ENCODE results near the gene FAM78B. TPM values are rescaled to one million over a fixed set of nuclear protein-coding genes. Genes with fewer than 3 reads are reported as not detected.

FAM78B gene
- total and polyA plus RNA-seq, 10 of the 15 experiments (the other 5 are each of a cell fraction or from before 2014, with no cell fraction given): 0.10 to 4.9 (median 1.6) TPM

DNA sequence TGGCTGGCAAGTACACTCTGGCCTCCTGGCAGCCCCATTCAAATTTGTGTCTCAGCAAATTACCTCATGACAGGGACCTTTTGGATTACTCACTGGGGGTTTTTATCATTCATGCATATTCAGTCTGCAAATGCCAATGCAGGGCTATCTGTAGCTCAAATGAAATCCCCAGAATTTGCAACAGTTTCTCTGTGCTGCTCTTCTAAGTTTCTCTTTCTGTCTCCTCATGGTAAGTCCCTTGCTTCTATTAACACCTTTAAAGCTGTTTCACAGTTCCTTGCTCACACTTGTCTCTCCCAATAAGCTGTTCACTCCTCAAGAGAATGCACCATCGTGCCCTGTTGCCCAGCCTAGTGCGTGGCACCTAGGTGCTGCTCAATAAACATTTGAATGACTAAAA lies 3.3 kb upstream of the FAM78B start (continued):
- TF ChIP-seq EZH2 (IDR thresholded peaks at IDR 0.05; ENCODE audit: borderline replicate concordance, control insufficient read depth, low read depth, low read length) (no peak), BRCA1 (IDR thresholded peaks at IDR 0.05; ENCODE audit: low read depth, low read length) (no peak), CHD1 (IDR thresholded peaks at IDR 0.05; ENCODE audit: low read depth, low read length) (no peak), NFYA (IDR thresholded peaks at IDR 0.05; ENCODE audit: borderline replicate concordance, low read depth, low read length) (no peak), SMARCA5 (IDR thresholded peaks at IDR 0.05) (no peak), TCF3 (IDR thresholded peaks at IDR 0.05; ENCODE audit: borderline replicate concordance, insufficient read depth, low read depth, low read length) (no peak), ZNF24 (IDR thresholded peaks at IDR 0.05) (no peak), ZNF207 (IDR thresholded peaks at IDR 0.05; ENCODE audit: borderline replicate concordance) (no peak), SIX5 (IDR thresholded peaks at IDR 0.05; ENCODE audit: low read depth, low read length, severe bottlenecking) (no peak), STAT1 (conservative IDR thresholded peaks at IDR 0.05) (no peak), SIN3A (IDR thresholded peaks at IDR 0.05; ENCODE audit: low read depth, low read length) (no peak), PML (IDR thresholded peaks at IDR 0.05; ENCODE audit: low read length) (0 out of 2 replicates have a peak, but pooled peaks have one; percentile 36), CHD4 (IDR thresholded peaks at IDR 0.05) (no peak), RAD51 (IDR thresholded peaks at IDR 0.05) (no peak), GATAD2B (conservative IDR thresholded peaks at IDR 0.05; ENCODE audit: low read depth) (no peak), ZBED1 (IDR thresholded peaks at IDR 0.05; ENCODE audit: borderline replicate concordance) (0 out of 2 replicates have a peak, but pooled peaks have one; percentile 62), ESRRA (IDR thresholded peaks at IDR 0.05; ENCODE audit: low read length) (no peak), YBX1 (IDR thresholded peaks at IDR 0.05) (no peak), MEF2B (IDR thresholded peaks at IDR 0.05; ENCODE audit: partially characterized antibody, poor library complexity, severe bottlenecking) (no peak), ZNF274 (IDR thresholded peaks at IDR 0.05; ENCODE audit: insufficient read depth, insufficient read length) (no peak), POLR2A (IDR thresholded peaks at IDR 0.05; ENCODE audit: low read depth, low read length) (no peak), KDM1A (IDR thresholded peaks at IDR 0.05; ENCODE audit: borderline replicate concordance) (no peak), NFYB (IDR thresholded peaks at IDR 0.05; ENCODE audit: insufficient read depth, low read depth, low read length) (0 out of 2 replicates have a peak, but pooled peaks have one; percentile 13), SMAD1 (IDR thresholded peaks at IDR 0.05; ENCODE audit: low read depth, partially characterized antibody) (no peak), SPI1 (IDR thresholded peaks at IDR 0.05; ENCODE audit: borderline replicate concordance, insufficient read depth, low read depth, low read length) (peak; percentile 30; the same call in 1 of the 2 replicates), YY1 (IDR thresholded peaks at IDR 0.05; ENCODE audit: low read depth, low read length) (no peak), SUPT20H (IDR thresholded peaks at IDR 0.05; ENCODE audit: borderline replicate concordance, control insufficient read depth, low read depth, low read length) (no peak), NFXL1 (IDR thresholded peaks at IDR 0.05; ENCODE audit: borderline replicate concordance) (no peak), TAF1 (IDR thresholded peaks at IDR 0.05; ENCODE audit: borderline replicate concordance, low read depth, low read length) (no peak), IRF4 (IDR thresholded peaks at IDR 0.05; ENCODE audit: low read depth, low read length) (no peak), GABPA (IDR thresholded peaks at IDR 0.05; ENCODE audit: low read depth) (no peak)
- TF ChIP-seq, protein P1, sequence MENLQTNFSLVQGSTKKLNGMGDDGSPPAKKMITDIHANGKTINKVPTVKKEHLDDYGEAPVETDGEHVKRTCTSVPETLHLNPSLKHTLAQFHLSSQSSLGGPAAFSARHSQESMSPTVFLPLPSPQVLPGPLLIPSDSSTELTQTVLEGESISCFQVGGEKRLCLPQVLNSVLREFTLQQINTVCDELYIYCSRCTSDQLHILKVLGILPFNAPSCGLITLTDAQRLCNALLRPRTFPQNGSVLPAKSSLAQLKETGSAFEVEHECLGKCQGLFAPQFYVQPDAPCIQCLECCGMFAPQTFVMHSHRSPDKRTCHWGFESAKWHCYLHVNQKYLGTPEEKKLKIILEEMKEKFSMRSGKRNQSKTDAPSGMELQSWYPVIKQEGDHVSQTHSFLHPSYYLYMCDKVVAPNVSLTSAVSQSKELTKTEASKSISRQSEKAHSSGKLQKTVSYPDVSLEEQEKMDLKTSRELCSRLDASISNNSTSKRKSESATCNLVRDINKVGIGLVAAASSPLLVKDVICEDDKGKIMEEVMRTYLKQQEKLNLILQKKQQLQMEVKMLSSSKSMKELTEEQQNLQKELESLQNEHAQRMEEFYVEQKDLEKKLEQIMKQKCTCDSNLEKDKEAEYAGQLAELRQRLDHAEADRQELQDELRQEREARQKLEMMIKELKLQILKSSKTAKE (IDR thresholded peaks at IDR 0.05; ENCODE audit: low read depth, poor library complexity, severe bottlenecking): peak; percentile 53
- TF ChIP-seq, protein P2, sequence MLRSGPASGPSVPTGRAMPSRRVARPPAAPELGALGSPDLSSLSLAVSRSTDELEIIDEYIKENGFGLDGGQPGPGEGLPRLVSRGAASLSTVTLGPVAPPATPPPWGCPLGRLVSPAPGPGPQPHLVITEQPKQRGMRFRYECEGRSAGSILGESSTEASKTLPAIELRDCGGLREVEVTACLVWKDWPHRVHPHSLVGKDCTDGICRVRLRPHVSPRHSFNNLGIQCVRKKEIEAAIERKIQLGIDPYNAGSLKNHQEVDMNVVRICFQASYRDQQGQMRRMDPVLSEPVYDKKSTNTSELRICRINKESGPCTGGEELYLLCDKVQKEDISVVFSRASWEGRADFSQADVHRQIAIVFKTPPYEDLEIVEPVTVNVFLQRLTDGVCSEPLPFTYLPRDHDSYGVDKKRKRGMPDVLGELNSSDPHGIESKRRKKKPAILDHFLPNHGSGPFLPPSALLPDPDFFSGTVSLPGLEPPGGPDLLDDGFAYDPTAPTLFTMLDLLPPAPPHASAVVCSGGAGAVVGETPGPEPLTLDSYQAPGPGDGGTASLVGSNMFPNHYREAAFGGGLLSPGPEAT (IDR thresholded peaks at IDR 0.05; ENCODE audit: low read depth): peak; percentile 98

Data from GM12878 (cell line).